Measurements from ENCODE around the gene ANKRD23. TPM values are rescaled to one million over a fixed set of nuclear protein-coding genes. Genes with fewer than 3 reads are reported as not detected.
A peak's percentile ranks its signal among the peaks of the same experiment; 100 is the strongest.

The ANKRD23 gene
- total and polyA plus RNA-seq, 10 donors = 2.4 to 19.8 (median 5.9) TPM

- no peaks in the 10 kb centered on the region for H3K27me3 ChIP-seq (replicated peaks in 1 of 7)
- intact Hi-C loops (cut with DNase I; ENCODE audit: low total_unique reads) = no loop called here
- peaks cover 0 to 16% (median 2%) of the 10 kb centered on the region in 6 donors for H3K4me1 ChIP-seq
- H3K9me3 ChIP-seq = no peaks in the 10 kb centered on the region
- 92 to 99% (median 96%) methylated on average over 5 of the region's 5 CpGs for WGBS, 5 donors
- TF ChIP-seq POLR2AphosphoS5 (IDR thresholded peaks at IDR 0.05) (no peak), POLR2A (IDR thresholded peaks at IDR 0.05) (no peak)
- TF ChIP-seq, protein P1, sequence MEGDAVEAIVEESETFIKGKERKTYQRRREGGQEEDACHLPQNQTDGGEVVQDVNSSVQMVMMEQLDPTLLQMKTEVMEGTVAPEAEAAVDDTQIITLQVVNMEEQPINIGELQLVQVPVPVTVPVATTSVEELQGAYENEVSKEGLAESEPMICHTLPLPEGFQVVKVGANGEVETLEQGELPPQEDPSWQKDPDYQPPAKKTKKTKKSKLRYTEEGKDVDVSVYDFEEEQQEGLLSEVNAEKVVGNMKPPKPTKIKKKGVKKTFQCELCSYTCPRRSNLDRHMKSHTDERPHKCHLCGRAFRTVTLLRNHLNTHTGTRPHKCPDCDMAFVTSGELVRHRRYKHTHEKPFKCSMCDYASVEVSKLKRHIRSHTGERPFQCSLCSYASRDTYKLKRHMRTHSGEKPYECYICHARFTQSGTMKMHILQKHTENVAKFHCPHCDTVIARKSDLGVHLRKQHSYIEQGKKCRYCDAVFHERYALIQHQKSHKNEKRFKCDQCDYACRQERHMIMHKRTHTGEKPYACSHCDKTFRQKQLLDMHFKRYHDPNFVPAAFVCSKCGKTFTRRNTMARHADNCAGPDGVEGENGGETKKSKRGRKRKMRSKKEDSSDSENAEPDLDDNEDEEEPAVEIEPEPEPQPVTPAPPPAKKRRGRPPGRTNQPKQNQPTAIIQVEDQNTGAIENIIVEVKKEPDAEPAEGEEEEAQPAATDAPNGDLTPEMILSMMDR (IDR thresholded peaks at IDR 0.05 in 8 of 11, conservative IDR thresholded peaks at IDR 0.05 in 3 of 11) = no peak
- no peak overlapping the region for H3K27ac ChIP-seq
- DNase-seq = no peak
- H3K36me3 ChIP-seq = peaks cover 0 to 83% (median 53%) of the 10 kb centered on the region in 6 donors
- H3K4me3 ChIP-seq = no peak overlapping the region
Observed at GRCh38 chr2:96846825-96847224, 3.0 kb upstream of the ANKRD23 start.

- no peak for DNase-seq
- Histone ChIP-seq H3K4me3 (no peak overlapping the region), H3K27me3 (replicated peaks in 1 of 7) (no peaks in the 10 kb centered on the region), H3K9me3 (no peaks in the 10 kb centered on the region), H3K36me3 (peaks cover 0 to 79% (median 31%) of the 10 kb centered on the region in 6 donors), H3K27ac (no peak overlapping the region), H3K4me1 (peaks cover 5 to 25% (median 11%) of the 10 kb centered on the region in 6 donors)
- 78 to 93% (median 83%) methylated on average over 12 to 17 of the region's 17 CpGs for WGBS, 5 donors
- intact Hi-C loops (cut with DNase I; ENCODE audit: low total_unique reads) = no loop called here
- TF ChIP-seq, protein P1 (IDR thresholded peaks at IDR 0.05 in 8 of 11, conservative IDR thresholded peaks at IDR 0.05 in 3 of 11) = no peak
- TF ChIP-seq POLR2A (IDR thresholded peaks at IDR 0.05) (no peak), POLR2AphosphoS5 (IDR thresholded peaks at IDR 0.05) (peak in 2 of 3 donors; percentile 2 to 8)
Observed at GRCh38 chr2:96844405-96844808, 586 bp upstream of the ANKRD23 start.

DNA sequence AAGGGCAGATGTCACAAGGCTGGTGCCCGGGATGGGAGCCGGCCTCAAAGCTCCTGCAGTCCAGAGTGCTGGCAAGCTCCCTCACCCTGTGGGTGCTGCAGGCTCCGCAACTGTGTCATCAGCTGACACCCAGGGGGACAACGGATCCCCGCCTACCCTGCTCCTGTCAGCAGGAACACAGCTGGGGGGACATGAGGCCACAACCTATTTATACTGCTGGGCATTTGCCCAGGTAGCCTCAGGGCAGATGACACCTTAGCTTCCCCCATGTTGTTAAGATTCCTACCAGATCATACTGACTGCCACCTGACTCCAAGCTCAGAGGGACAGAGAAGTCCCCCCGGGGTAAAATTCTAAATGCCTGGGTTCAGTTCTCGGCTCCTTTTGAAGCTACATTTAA, 1.2 kb downstream of the ANKRD23 start:
- H3K9me3 ChIP-seq = no peaks in the 10 kb centered on the region
- H3K4me1 ChIP-seq = peaks cover 7 to 24% (median 19%) of the 10 kb centered on the region in 6 donors
- WGBS, 5 donors = 92 to 98% (median 96%) methylated on average over 2 to 7 of the region's 7 CpGs
- no peaks in the 10 kb centered on the region for H3K27me3 ChIP-seq (replicated peaks in 1 of 7)
- H3K36me3 ChIP-seq = peaks cover 0 to 74% (median 15%) of the 10 kb centered on the region in 6 donors
- TF ChIP-seq POLR2AphosphoS5 (IDR thresholded peaks at IDR 0.05) (peak in 2 of 3 donors; percentile 12 to 44), POLR2A (IDR thresholded peaks at IDR 0.05) (no peak)
- TF ChIP-seq, protein P1 (IDR thresholded peaks at IDR 0.05 in 8 of 11, conservative IDR thresholded peaks at IDR 0.05 in 3 of 11) = no peak
- DNase-seq = no peak
- no peak overlapping the region for H3K4me3 ChIP-seq
- H3K27ac ChIP-seq = no peak overlapping the region
- intact Hi-C loops (cut with DNase I; ENCODE audit: low total_unique reads) = no loop called here

- TF ChIP-seq POLR2AphosphoS5 (IDR thresholded peaks at IDR 0.05) (peak in 2 of 3 donors; percentile 29 to 61), POLR2A (IDR thresholded peaks at IDR 0.05) (no peak)
- DNase-seq = no peak
- intact Hi-C loops (cut with DNase I; ENCODE audit: low total_unique reads) = no loop called here
- 89 to 93% (median 90%) methylated on average over 11 to 16 of the region's 16 CpGs for WGBS, 5 donors
- Histone ChIP-seq H3K4me1 (peaks cover 7 to 24% (median 19%) of the 10 kb centered on the region in 6 donors), H3K36me3 (peaks cover 0 to 71% (median 10%) of the 10 kb centered on the region in 6 donors), H3K9me3 (no peaks in the 10 kb centered on the region), H3K4me3 (no peak overlapping the region), H3K27me3 (replicated peaks in 1 of 7) (no peaks in the 10 kb centered on the region), H3K27ac (no peak overlapping the region)
Observed at GRCh38 chr2:96841701-96842495, 1.9 kb downstream of the ANKRD23 start.
